K562 (cell line): ENCODE measurements around the gene LIX1. TPM values are rescaled to one million over a fixed set of nuclear protein-coding genes. Genes with fewer than 3 reads are reported as not detected.
A peak's percentile ranks its signal among the peaks of the same experiment; 100 is the strongest.

Experiments
- EP400 ChIP-seq: fragments of 450-650 bp; IDR thresholded peaks from 2 replicates; pipeline ENCODE4 v1.6.1; 2017; ENCODE audit warnings: antibody characterized with exemption, mild to moderate bottlenecking, moderate library complexity
- HDGF ChIP-seq: fragments of 450-650 bp; IDR thresholded peaks from 2 replicates; pipeline ENCODE4 v1.6.1; 2016
- KLF13 ChIP-seq: fragments of 450-650 bp; IDR thresholded peaks from 2 replicates; pipeline ENCODE4 v1.6.1; 2016; ENCODE audit warnings: missing genetic modification characterization, low read depth, mild to moderate bottlenecking, missing compliant biosample characterization, moderate library complexity, borderline replicate concordance
- XRCC5 ChIP-seq: fragments of 200-400 bp; formaldehyde crosslinking; IDR thresholded peaks from 2 replicates; pipeline ENCODE4 v1.6.1; 2017; ENCODE audit warnings: low read depth, mild to moderate bottlenecking, low read length
- ZNF584 ChIP-seq: fragments of 200-800 bp; sonication (Bioruptor generic); IDR thresholded peaks from 2 replicates; pipeline ENCODE4 v1.6.1; 2016; ENCODE audit warnings: low read depth, mild to moderate bottlenecking, missing genetic modification characterization, missing compliant biosample characterization
- polyA plus RNA-seq, 8 experiments: library from polyadenylated mRNA; depleted of rRNA in 4 of 8; stranded (reverse) in 5 of 8; unstranded in 3 of 8; fragments of >200 nt; fragmentation: Nextera tagmentation in 2 of 8; fragmentation: Illumina TruSeq in 1 of 8; extraction: Ambion mirVana in 2 of 8; extraction: Trizol in 1 of 8; gene quantifications; 2 replicates each; pipeline versions ENCODE4 v1.2.1 to v1.2.3, GENCODE V29; 2011 to 2014; ENCODE audit warnings: inconsistent platforms in 1 of 8, missing spikeins in 1 of 8
- total RNA-seq, 7 experiments: library from RNA; depleted of rRNA in 6 of 7; stranded (reverse); fragments of >200 nt in 6 of 7; fragmentation: Illumina TruSeq in 2 of 7; extraction: Trizol in 2 of 7; gene quantifications; 2 replicates each; pipeline versions ENCODE4 v1.2.1 to v1.2.3, GENCODE V29; 2011 to 2021; ENCODE audit warnings: low replicate concordance in 1 of 7
- TF ChIP-seq, protein P1 (sequence below): fragments of 450-650 bp; IDR thresholded peaks from 2 replicates; pipeline ENCODE4 v1.6.1; 2018; ENCODE audit warnings: mild to moderate bottlenecking, low read depth; ENCODE audit not compliant: partially characterized antibody
- TF ChIP-seq, protein P2 (sequence below): fragments of 450-650 bp; IDR thresholded peaks from one replicate; pipeline ENCODE4 v1.6.1; 2018; ENCODE audit warnings: mild to moderate bottlenecking, moderate library complexity; ENCODE audit not compliant: partially characterized antibody
- TF ChIP-seq, protein P3 (sequence below), 2 experiments: fragments of 450-650 bp; conservative IDR thresholded peaks; 2 replicates each; pipeline ENCODE4 v1.6.1; 2017; ENCODE audit warnings: mild to moderate bottlenecking in 2 of 2, moderate library complexity in 2 of 2
- TF ChIP-seq, protein P4 (sequence below), 3 experiments: IDR thresholded peaks in 2 of 3; conservative IDR thresholded peaks in 1 of 3; 2 replicates each; pipeline ENCODE4 v1.5.1; 2011 to 2012; ENCODE audit warnings: low read length in 3 of 3, mild to moderate bottlenecking in 3 of 3, control low read depth in 2 of 3, improper control_type of control experiment in 1 of 3, inconsistent platforms in 1 of 3, low read depth in 1 of 3, mixed read lengths in 1 of 3, moderate library complexity in 1 of 3; ENCODE audit not compliant: insufficient read depth in 2 of 3
- TF ChIP-seq, protein P5 (sequence below): fragments of 450-650 bp; IDR thresholded peaks from 2 replicates; pipeline ENCODE4 v1.6.1; 2016; ENCODE audit warnings: low read depth

Gene LIX1
- total and polyA plus RNA-seq, 9 of the 15 experiments (the other 6 are each of a cell fraction or from before 2014, with no cell fraction given): 0.01 to 0.18 TPM; not detected in 7

DNA sequence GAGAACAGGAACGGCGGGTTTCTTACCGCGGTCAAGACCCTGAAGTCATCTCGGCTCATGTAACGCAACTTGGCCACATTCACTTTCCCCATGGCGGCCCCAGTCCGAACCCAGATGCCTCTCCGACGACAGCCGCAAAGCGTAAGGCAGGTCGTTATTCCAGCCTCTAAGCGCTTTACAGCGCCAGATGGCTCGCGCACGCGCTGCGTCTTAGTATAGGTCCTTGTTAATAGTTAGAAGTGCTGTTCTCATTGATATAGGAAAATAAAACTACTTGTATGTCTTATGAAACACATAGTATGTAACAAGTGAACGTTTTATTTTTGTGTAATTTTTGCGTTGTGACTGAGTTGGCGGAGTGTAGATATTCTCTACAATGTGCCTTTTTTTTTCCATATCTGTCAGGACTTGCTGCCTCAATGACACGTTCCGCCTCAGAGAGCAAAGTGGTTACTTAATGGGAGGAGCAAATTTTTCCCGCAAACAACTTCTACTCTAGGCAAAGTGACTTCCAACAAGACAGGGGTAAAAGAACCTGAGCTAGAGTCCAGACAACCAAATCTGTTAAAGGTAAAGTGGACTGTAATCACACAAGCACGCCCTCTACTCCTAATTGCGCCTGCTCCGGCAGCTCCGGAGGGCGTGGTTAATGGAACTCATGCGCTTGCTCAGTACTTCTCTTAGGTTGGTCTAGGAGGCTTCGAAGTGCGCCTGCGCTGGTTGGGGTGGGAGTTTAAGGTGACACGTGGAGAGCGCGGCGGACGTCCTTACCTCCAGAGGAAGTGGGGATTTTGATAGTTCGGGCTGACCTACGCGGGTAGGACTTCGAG, 40.9 kb upstream of the LIX1 start, which contains the start of gene RIOK2 (continued):
- TF ChIP-seq, protein P1, sequence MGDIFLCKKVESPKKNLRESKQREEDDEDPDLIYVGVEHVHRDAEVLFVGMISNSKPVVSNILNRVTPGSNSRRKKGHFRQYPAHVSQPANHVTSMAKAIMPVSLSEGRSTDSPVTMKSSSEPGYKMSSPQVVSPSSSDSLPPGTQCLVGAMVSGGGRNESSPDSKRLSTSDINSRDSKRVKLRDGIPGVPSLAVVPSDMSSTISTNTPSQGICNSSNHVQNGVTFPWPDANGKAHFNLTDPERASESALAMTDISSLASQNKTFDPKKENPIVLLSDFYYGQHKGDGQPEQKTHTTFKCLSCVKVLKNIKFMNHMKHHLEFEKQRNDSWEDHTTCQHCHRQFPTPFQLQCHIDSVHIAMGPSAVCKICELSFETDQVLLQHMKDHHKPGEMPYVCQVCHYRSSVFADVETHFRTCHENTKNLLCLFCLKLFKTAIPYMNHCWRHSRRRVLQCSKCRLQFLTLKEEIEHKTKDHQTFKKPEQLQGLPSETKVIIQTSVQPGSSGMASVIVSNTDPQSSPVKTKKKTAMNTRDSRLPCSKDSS: no peak
- TF ChIP-seq KLF13 (tag): peak; percentile 34; the same call in 1 of the 2 replicates
- TF ChIP-seq, protein P2, sequence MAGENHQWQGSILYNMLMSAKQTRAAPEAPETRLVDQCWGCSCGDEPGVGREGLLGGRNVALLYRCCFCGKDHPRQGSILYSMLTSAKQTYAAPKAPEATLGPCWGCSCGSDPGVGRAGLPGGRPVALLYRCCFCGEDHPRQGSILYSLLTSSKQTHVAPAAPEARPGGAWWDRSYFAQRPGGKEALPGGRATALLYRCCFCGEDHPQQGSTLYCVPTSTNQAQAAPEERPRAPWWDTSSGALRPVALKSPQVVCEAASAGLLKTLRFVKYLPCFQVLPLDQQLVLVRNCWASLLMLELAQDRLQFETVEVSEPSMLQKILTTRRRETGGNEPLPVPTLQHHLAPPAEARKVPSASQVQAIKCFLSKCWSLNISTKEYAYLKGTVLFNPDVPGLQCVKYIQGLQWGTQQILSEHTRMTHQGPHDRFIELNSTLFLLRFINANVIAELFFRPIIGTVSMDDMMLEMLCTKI: no peak
- TF ChIP-seq, protein P3, sequence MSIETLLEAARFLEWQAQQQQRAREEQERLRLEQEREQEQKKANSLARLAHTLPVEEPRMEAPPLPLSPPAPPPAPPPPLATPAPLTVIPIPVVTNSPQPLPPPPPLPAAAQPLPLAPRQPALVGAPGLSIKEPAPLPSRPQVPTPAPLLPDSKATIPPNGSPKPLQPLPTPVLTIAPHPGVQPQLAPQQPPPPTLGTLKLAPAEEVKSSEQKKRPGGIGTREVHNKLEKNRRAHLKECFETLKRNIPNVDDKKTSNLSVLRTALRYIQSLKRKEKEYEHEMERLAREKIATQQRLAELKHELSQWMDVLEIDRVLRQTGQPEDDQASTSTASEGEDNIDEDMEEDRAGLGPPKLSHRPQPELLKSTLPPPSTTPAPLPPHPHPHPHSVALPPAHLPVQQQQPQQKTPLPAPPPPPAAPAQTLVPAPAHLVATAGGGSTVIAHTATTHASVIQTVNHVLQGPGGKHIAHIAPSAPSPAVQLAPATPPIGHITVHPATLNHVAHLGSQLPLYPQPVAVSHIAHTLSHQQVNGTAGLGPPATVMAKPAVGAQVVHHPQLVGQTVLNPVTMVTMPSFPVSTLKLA (conservative IDR thresholded peaks at IDR 0.05): peak; percentile 95 to 97
- TF ChIP-seq ZNF584: peak; percentile 54; the same call in 1 of the 2 replicates
- TF ChIP-seq, protein P4, sequence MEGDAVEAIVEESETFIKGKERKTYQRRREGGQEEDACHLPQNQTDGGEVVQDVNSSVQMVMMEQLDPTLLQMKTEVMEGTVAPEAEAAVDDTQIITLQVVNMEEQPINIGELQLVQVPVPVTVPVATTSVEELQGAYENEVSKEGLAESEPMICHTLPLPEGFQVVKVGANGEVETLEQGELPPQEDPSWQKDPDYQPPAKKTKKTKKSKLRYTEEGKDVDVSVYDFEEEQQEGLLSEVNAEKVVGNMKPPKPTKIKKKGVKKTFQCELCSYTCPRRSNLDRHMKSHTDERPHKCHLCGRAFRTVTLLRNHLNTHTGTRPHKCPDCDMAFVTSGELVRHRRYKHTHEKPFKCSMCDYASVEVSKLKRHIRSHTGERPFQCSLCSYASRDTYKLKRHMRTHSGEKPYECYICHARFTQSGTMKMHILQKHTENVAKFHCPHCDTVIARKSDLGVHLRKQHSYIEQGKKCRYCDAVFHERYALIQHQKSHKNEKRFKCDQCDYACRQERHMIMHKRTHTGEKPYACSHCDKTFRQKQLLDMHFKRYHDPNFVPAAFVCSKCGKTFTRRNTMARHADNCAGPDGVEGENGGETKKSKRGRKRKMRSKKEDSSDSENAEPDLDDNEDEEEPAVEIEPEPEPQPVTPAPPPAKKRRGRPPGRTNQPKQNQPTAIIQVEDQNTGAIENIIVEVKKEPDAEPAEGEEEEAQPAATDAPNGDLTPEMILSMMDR (IDR thresholded peaks at IDR 0.05 in 2 of 3, conservative IDR thresholded peaks at IDR 0.05 in 1 of 3; ENCODE audit: insufficient read depth in 2 of 3, low read depth in 1 of 3, low read length in 3 of 3): no peak
- TF ChIP-seq HDGF: no peak
- peak; percentile 96 for TF ChIP-seq EP400
- TF ChIP-seq, protein P5, sequence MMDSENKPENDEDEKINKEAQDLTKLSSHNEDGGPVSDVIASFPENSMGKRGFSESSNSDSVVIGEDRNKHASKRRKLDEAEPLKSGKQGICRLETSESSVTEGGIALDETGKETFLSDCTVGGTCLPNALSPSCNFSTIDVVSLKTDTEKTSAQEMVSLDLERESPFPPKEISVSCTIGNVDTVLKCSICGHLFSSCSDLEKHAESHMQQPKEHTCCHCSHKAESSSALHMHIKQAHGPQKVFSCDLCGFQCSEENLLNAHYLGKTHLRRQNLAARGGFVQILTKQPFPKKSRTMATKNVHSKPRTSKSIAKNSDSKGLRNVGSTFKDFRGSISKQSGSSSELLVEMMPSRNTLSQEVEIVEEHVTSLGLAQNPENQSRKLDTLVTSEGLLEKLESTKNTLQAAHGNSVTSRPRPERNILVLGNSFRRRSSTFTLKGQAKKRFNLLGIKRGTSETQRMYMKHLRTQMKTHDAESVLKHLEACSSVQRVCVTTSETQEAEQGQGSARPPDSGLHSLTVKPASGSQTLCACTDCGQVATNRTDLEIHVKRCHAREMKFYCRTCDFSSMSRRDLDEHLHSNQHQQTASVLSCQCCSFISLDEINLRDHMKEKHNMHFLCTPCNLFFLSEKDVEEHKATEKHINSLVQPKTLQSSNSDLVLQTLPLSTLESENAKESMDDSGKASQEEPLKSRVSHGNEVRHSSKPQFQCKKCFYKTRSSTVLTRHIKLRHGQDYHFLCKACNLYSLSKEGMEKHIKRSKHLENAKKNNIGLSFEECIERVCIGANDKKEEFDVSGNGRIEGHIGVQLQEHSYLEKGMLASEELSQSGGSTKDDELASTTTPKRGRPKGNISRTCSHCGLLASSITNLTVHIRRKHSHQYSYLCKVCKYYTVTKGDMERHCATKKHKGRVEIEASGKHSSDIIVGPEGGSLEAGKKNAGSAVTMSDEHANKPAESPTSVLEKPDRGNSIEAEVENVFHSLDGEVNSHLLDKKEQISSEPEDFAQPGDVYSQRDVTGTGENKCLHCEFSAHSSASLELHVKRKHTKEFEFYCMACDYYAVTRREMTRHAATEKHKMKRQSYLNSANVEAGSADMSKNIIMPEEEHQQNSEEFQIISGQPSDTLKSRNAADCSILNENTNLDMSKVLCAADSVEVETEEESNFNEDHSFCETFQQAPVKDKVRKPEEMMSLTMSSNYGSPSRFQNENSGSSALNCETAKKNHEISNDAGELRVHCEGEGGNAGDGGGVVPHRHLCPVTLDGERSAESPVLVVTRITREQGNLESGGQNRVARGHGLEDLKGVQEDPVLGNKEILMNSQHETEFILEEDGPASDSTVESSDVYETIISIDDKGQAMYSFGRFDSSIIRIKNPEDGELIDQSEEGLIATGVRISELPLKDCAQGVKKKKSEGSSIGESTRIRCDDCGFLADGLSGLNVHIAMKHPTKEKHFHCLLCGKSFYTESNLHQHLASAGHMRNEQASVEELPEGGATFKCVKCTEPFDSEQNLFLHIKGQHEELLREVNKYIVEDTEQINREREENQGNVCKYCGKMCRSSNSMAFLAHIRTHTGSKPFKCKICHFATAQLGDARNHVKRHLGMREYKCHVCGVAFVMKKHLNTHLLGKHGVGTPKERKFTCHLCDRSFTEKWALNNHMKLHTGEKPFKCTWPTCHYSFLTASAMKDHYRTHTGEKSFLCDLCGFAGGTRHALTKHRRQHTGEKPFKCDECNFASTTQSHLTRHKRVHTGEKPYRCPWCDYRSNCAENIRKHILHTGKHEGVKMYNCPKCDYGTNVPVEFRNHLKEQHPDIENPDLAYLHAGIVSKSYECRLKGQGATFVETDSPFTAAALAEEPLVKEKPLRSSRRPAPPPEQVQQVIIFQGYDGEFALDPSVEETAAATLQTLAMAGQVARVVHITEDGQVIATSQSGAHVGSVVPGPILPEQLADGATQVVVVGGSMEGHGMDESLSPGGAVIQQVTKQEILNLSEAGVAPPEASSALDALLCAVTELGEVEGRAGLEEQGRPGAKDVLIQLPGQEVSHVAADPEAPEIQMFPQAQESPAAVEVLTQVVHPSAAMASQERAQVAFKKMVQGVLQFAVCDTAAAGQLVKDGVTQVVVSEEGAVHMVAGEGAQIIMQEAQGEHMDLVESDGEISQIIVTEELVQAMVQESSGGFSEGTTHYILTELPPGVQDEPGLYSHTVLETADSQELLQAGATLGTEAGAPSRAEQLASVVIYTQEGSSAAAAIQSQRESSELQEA: no peak
- TF ChIP-seq XRCC5: no peak
